Ectodermal cell (in vitro differentiated cells): ENCODE results near the gene SPDYE3.
"Not testable (repeated sequence)": the region's sequence is repeated elsewhere in the genome, so short reads cannot be mapped to it uniquely, and the experiment has no call there.

Experiments
- H3K27ac ChIP-seq: 2 replicates; pipeline ENCODE4 v1.7.0; 2013; ENCODE audit warnings: mild to moderate bottlenecking, low read depth, low read length; ENCODE audit not compliant: insufficient read depth, poor library complexity, severe bottlenecking
- H3K27me3 ChIP-seq: 2 replicates; pipeline ENCODE4 v1.7.0; 2013; ENCODE audit warnings: mild to moderate bottlenecking, low read length; ENCODE audit not compliant: insufficient read depth, control insufficient read depth, poor library complexity, severe bottlenecking
- H3K36me3 ChIP-seq: one replicate; pipeline ENCODE4 v1.7.0; 2013; ENCODE audit warnings: low read length; ENCODE audit not compliant: control insufficient read depth, insufficient read depth
- H3K4me1 ChIP-seq: one replicate; pipeline ENCODE4 v1.7.0; 2013; ENCODE audit warnings: low read length; ENCODE audit not compliant: control insufficient read depth, insufficient read depth
- H3K4me3 ChIP-seq: 2 replicates; pipeline ENCODE4 v1.7.0; 2013; ENCODE audit warnings: low read depth, low read length, control low read depth; ENCODE audit not compliant: insufficient read depth
- H3K9me3 ChIP-seq: 2 replicates; pipeline ENCODE4 v1.7.0; 2013; ENCODE audit warnings: mild to moderate bottlenecking, low read length, moderate library complexity; ENCODE audit not compliant: control insufficient read depth
- WGBS, 2 experiments: methylation state at CpG; one replicate each; pipeline ENCODE4 v1.1.7; 2013; ENCODE audit warnings: missing lambda C conversion rate in 2 of 2; 5-methylcytosine and 5-hydroxymethylcytosine counted together

The SPDYE3 gene

DNA sequence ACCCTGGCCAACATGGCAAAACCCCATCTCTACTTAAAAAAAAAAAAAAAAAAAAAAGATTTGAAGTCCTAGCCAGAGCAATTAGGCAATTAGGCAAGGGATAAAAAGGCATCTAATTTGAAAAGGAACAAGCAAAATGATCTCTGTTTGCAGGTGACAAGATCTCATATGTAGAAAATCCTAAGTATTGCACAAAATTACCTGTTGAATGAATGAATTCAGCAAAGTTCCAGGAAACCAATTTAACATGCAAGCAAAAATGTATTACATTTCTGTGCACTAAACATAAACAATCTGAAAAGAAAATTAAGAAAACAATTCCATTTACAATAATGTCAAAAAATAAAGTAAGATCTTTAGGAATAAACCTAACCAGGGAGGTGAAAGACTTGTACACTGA lies 55.6 kb downstream of the SPDYE3 start:
- no peaks in the 10 kb centered on the region for H3K27me3 ChIP-seq
- H3K4me3 ChIP-seq = no peak overlapping the region
- peaks cover 46% of the 10 kb centered on the region for H3K36me3 ChIP-seq
- H3K9me3 ChIP-seq = no peaks in the 10 kb centered on the region
- no peak overlapping the region for H3K27ac ChIP-seq
- no peaks in the 10 kb centered on the region for H3K4me1 ChIP-seq

DNA sequence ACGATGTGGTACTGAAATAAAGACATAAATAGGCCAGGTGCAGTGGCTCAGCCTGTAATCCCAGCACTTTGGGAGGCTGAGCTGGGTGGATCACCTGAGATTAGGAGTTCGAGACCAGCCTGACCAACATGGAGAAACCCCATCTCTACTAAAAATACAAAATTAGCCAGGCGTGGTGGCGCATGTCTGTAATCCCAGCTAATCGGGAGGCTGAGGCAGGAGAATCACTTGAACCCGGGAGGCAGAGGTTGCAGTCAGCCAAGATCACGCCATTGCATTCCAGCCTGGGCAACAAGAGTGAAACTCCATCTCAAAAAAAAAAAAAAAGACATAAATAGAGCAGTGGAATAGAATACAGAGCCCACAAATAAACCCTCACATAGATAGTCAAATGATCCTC lies 56.3 kb downstream of the SPDYE3 start:
- H3K9me3 ChIP-seq, H3K27ac ChIP-seq, H3K4me3 ChIP-seq, H3K27me3 ChIP-seq, H3K4me1 ChIP-seq: not testable (repeated sequence)
- WGBS, 2 experiments = 95 to 96% methylated on average over 7 of the region's 7 CpGs
- peaks cover 43% of the 10 kb centered on the region for H3K36me3 ChIP-seq

DNA sequence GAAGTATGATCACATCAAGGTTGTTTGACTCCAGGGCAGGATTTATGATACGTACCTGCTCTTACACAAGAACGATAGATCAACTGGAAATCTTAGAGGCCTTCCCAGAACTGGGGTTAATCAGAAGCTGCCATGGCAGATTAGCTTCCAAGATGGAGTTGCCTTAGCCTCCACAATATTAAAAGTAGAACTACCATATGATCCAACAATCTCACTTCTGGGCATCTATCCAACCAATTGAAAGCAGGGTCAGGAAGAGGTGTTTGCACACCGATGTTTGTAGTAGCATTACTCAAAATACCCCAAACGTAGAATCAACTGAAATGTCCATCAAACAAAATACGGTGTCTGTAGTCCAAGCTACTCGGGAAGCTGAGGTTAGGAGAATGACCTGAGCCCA lies 57.0 kb downstream of the SPDYE3 start:
- Histone ChIP-seq H3K27me3 (no peaks in the 10 kb centered on the region), H3K36me3 (peaks cover 36% of the 10 kb centered on the region), H3K27ac (no peak overlapping the region), H3K4me3 (no peak overlapping the region), H3K4me1 (no peaks in the 10 kb centered on the region), H3K9me3 (no peaks in the 10 kb centered on the region)
- 97 to 99% methylated on average over 6 of the region's 6 CpGs for WGBS, 2 experiments

GRCh38 chr7:100365998-100366367 lies 58.5 kb downstream of the SPDYE3 start:
- H3K4me1 ChIP-seq, H3K4me3 ChIP-seq, H3K27me3 ChIP-seq, H3K27ac ChIP-seq, H3K9me3 ChIP-seq: not testable (repeated sequence)
- peaks cover 23% of the 10 kb centered on the region for H3K36me3 ChIP-seq
- 89 to 91% methylated on average over 7 of the region's 7 CpGs for WGBS, 2 experiments

DNA sequence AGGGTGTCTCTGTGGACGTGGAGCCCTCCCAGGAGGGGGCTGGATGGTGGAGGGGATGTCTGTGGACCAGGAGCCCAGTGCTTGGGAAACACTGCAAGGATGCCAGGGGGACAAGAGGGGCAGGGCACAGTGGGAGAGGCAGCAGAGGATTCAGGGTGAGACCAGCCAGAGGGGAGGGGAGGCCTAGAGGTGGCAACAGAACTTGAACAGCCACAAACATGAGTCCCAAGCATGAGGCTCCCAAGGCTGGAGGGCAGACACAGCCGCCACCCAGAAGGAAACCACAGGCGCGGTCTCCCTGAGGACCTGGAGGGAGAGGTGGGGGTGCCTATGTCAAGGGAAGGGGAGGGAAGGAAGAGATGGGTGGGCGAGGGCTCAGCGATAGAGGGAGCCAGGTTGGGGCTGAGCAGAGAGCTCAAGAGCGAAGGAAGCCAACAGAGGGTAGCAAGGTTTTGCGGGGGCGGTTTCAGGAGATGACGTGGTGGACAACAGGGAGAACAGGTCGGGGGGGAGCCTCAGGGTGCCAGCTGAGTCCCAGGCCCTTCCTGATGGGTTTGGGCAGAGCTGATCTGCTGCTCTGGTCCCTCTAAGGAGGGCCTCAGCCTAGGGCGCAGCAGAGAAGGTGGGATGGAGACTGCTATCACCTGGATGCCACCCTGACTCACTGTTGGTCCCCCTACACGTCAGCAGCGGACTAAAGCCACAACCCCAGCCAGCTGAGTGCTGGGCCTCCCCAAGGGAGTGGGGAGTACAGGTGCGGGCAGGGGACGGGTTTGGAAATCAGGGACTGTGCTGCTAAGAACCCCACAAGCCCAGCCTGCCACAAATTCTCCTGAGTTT lies 59.1 kb downstream of the SPDYE3 start:
- Histone ChIP-seq H3K27me3 (no peaks in the 10 kb centered on the region), H3K4me3 (no peak overlapping the region), H3K36me3 (peaks cover 16% of the 10 kb centered on the region), H3K4me1 (peaks cover 7% of the 10 kb centered on the region), H3K9me3 (no peaks in the 10 kb centered on the region), H3K27ac (no peak overlapping the region)
- WGBS, 2 experiments = 93 to 95% methylated on average over 16 of the region's 16 CpGs

DNA sequence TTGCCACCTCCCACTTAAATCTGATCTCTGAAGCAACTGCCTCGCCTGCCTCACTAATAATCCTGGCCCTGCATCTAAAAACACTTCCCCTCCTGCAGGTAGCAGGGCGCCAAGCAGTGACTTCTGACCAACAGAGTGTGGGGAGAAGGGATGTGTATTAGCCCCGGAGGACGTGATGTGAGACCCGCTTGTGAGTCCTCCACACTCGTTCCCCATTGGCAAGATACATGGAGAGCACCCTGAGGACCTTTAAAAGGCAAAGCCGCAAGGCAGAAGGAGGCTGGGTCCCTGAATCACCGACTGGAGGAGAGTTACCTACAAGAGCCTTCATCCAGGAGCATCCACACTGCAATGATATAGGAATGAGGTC lies 59.7 kb downstream of the SPDYE3 start:
- H3K4me3 ChIP-seq = no peak overlapping the region
- H3K27ac ChIP-seq = no peak overlapping the region
- H3K4me1 ChIP-seq = peaks cover 9% of the 10 kb centered on the region
- WGBS, 2 experiments = 94% methylated on average over 8 of the region's 8 CpGs
- H3K36me3 ChIP-seq = peaks cover 11% of the 10 kb centered on the region
- H3K27me3 ChIP-seq = no peaks in the 10 kb centered on the region
- H3K9me3 ChIP-seq = no peaks in the 10 kb centered on the region

DNA sequence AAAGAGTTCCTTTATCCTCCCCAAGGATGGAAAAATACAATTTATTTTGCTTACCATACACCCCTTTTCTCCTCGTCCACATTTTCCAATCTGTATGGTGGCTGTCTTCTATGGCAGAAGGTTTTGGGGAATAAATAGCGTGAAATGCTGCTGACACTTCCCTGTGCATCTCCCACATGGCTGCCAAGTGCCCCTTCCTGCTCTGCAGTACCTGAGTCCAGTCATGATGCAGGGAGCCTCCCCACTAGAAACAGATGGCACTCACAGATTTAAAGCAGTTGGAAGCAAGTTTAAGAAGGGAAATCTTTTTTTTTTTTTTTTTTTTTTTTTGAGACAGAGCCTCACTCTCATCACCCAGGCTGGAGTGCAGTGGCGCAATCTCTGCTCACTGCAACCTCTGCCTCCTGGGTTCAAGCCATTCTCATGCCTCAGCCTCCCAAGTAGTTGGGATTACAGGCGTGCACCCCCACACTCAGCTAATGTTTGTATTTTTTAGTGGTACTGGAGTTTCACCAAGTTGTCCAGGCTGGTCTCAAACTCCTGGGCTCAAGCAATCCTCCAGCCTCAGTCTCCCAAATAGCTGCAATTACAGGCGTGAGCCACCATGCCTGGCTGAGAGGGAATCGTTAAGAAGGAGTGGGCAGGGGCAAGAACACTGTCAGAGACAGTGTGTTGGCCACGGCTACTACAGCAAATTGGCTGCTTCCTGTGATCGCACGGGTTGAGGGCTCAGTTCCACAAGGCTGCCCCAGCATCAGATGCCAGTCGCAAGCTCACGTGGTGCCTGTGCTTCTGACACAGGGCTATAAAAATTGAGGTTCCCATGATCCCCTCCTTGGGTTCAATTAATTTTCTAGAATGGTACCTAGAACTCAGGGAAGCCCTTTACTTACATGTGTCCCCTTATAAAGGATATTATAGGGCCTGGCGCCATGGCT lies 60.4 kb downstream of the SPDYE3 start:
- Histone ChIP-seq H3K9me3 (no peaks in the 10 kb centered on the region), H3K36me3 (peaks cover 4% of the 10 kb centered on the region), H3K27me3 (no peaks in the 10 kb centered on the region), H3K4me3 (no peak overlapping the region), H3K4me1 (peaks cover 9% of the 10 kb centered on the region), H3K27ac (no peak overlapping the region)
- WGBS, 2 experiments = 93 to 94% methylated on average over 11 to 12 of the region's 12 CpGs

DNA sequence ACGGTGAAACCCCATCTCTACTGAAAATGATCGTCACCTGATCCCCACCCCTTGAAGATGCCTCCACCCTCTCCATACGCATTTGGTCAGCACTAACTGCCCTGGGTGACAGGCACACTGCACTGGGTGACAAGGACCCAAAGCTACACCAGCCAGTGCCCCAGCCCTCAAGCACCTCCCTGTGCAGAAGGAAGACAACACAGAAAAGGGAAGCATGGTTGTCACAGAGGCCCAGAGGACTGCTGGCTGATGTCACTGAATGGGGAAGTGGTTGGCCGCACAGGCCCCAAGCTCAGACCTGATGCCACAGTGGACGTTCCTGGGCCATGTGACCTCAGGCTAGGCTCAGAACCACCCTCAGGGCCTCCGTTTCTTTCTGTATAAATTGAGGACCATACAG lies 61.6 kb downstream of the SPDYE3 start:
- Histone ChIP-seq H3K4me3 (no peak overlapping the region), H3K27ac (no peak overlapping the region), H3K36me3 (peaks cover 2% of the 10 kb centered on the region), H3K9me3 (no peaks in the 10 kb centered on the region), H3K27me3 (no peaks in the 10 kb centered on the region), H3K4me1 (peaks cover 9% of the 10 kb centered on the region)
- WGBS, 2 experiments = 87 to 88% methylated on average over 6 of the region's 6 CpGs

DNA sequence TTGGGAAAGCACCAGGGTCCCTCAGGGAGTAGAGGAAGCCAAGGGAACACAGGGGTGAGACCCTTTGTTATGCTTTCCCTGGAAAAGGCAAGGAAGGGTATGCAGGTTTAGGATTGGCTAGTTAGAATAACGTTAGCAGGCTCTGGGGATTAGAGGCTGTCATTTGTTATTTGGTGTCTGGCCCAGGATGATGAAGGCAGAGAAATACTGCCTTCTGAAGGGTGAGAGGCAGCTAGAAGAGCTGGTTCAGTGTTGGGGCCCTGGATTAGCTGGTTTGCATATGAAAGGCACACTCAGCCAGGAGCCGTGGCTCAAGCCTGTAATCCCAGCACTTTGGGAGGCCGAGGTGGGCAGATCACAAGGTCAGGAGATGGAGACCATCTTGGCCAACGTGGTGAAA lies 62.8 kb downstream of the SPDYE3 start:
- Histone ChIP-seq H3K27me3 (no peaks in the 10 kb centered on the region), H3K9me3 (no peaks in the 10 kb centered on the region), H3K36me3 (peaks cover 2% of the 10 kb centered on the region), H3K4me1 (peaks cover 17% of the 10 kb centered on the region), H3K27ac (no peak overlapping the region), H3K4me3 (no peak overlapping the region)
- 4 to 5% methylated on average over 4 of the region's 4 CpGs for WGBS, 2 experiments

DNA sequence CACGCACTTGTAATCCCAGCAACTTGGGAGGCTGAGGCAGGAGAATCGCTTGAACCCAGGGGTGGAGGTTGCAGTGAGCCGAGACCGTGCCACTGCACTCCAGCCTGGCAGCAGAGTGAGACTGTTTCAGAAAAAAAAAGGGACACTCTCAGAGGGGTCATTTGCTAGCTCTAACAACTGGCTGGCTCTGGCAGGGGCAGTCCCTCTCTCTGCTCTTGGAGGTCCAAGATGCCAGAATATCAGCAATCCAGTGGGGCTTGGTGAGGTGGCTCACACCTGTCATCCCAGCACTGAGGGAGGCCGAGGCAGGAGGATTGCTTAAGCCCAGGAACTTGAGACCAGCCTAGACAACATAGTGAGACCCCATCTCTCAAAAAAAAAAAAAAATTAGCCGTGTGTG lies 63.2 kb downstream of the SPDYE3 start:
- Histone ChIP-seq H3K4me3 (no peak overlapping the region), H3K4me1 (peaks cover 17% of the 10 kb centered on the region), H3K9me3 (no peaks in the 10 kb centered on the region), H3K36me3 (peaks cover 2% of the 10 kb centered on the region), H3K27me3 (no peaks in the 10 kb centered on the region), H3K27ac (no peak overlapping the region)
- 89 to 90% methylated on average over 6 of the region's 6 CpGs for WGBS, 2 experiments
